HepG2 (cell line): ENCODE results near the gene ZSCAN1. TPM values are rescaled to one million over a fixed set of nuclear protein-coding genes. Genes with fewer than 3 reads are reported as not detected.

Source experiments
- ARNT ChIP-seq: fragments of 450-650 bp; IDR thresholded peaks from 2 replicates; pipeline ENCODE4 v1.6.1; 2017
- CENPX ChIP-seq: sonication (generic); formaldehyde crosslinking; IDR thresholded peaks from 2 replicates; pipeline ENCODE4 v1.9.0; 2021; ENCODE audit warnings: mild to moderate bottlenecking, missing genetic modification reagents, moderate library complexity
- ELF1 ChIP-seq: sonication (generic); formaldehyde crosslinking; IDR thresholded peaks from 2 replicates; pipeline ENCODE4 v1.4.0; 2020; ENCODE audit warnings: missing genetic modification reagents
- IRF9 ChIP-seq: sonication (generic); formaldehyde crosslinking; IDR thresholded peaks from 2 replicates; pipeline ENCODE4 v1.8.0; 2022; ENCODE audit warnings: missing genetic modification reagents, mild to moderate bottlenecking, borderline replicate concordance
- KAT8 ChIP-seq: IDR thresholded peaks from 2 replicates; pipeline ENCODE4 v1.6.1; 2016; ENCODE audit warnings: missing genetic modification reagents, missing compliant biosample characterization
- MIXL1 ChIP-seq: IDR thresholded peaks from 2 replicates; pipeline ENCODE4 v1.6.1; 2016
- MZF1 ChIP-seq: sonication (generic); formaldehyde crosslinking; IDR thresholded peaks from 2 replicates; pipeline ENCODE4 v1.8.1; 2023; ENCODE audit warnings: mild to moderate bottlenecking, missing genetic modification reagents, borderline replicate concordance
- NPAS2 ChIP-seq: sonication (generic); formaldehyde crosslinking; IDR thresholded peaks from 2 replicates; pipeline ENCODE4 v1.8.0; 2022; ENCODE audit warnings: mild to moderate bottlenecking, missing genetic modification reagents, borderline replicate concordance
- NR3C1 ChIP-seq: sonication (generic); formaldehyde crosslinking; IDR thresholded peaks from 2 replicates; pipeline ENCODE4 v1.4.0; 2020; ENCODE audit warnings: missing genetic modification reagents
- PCBP2 ChIP-seq: fragments of 200-400 bp; formaldehyde crosslinking; optimal IDR thresholded peaks from 2 replicates; pipeline ENCODE3; 2018; ENCODE audit warnings: low read length, low read depth; ENCODE audit not compliant: poor library complexity, severe bottlenecking
- REPIN1 ChIP-seq: sonication (generic); formaldehyde crosslinking; IDR thresholded peaks from 2 replicates; pipeline ENCODE4 v1.8.0; 2022; ENCODE audit warnings: missing genetic modification reagents, low read depth, mild to moderate bottlenecking, borderline replicate concordance
- SPEN ChIP-seq: sonication (generic); formaldehyde crosslinking; IDR thresholded peaks from 2 replicates; pipeline ENCODE4 v1.5.1; 2020; ENCODE audit warnings: low read depth, mild to moderate bottlenecking, missing genetic modification reagents
- TEAD2 ChIP-seq: sonication (generic); formaldehyde crosslinking; IDR thresholded peaks from 2 replicates; pipeline ENCODE4 v1.9.0; 2021; ENCODE audit warnings: missing genetic modification reagents
- TGIF2 ChIP-seq: IDR thresholded peaks from 2 replicates; pipeline ENCODE4 v1.6.1; 2016; ENCODE audit warnings: control low read depth, missing compliant biosample characterization
- TMF1 ChIP-seq: sonication (generic); formaldehyde crosslinking; IDR thresholded peaks from 2 replicates; pipeline ENCODE4 v1.8.1; 2022; ENCODE audit warnings: low read depth, missing genetic modification reagents
- TOE1 ChIP-seq: sonication (generic); formaldehyde crosslinking; IDR thresholded peaks from 2 replicates; pipeline ENCODE4 v1.4.0; 2020; ENCODE audit warnings: mild to moderate bottlenecking, missing genetic modification reagents
- TOPORS ChIP-seq: sonication (generic); formaldehyde crosslinking; IDR thresholded peaks from 2 replicates; pipeline ENCODE4 v1.8.0; 2023; ENCODE audit warnings: mild to moderate bottlenecking, missing genetic modification reagents
- ZBTB1 ChIP-seq: sonication (generic); formaldehyde crosslinking; IDR thresholded peaks from 2 replicates; pipeline ENCODE4 v1.4.0; 2020; ENCODE audit warnings: missing genetic modification reagents, borderline replicate concordance
- ZBTB2 ChIP-seq: sonication (generic); formaldehyde crosslinking; IDR thresholded peaks from 2 replicates; pipeline ENCODE4 v1.8.0; 2022; ENCODE audit warnings: low read depth, missing genetic modification reagents
- ZNF124 ChIP-seq: sonication (generic); formaldehyde crosslinking; IDR thresholded peaks from 2 replicates; pipeline ENCODE4 v1.4.0; 2020; ENCODE audit warnings: missing genetic modification reagents
- ZNF44 ChIP-seq: sonication (generic); formaldehyde crosslinking; IDR thresholded peaks from 2 replicates; pipeline ENCODE4 v1.5.1; 2020; ENCODE audit warnings: mild to moderate bottlenecking, missing genetic modification reagents
- ZNF501 ChIP-seq: sonication (generic); formaldehyde crosslinking; IDR thresholded peaks from 2 replicates; pipeline ENCODE4 v1.5.1; 2020; ENCODE audit warnings: mild to moderate bottlenecking, moderate library complexity, missing genetic modification reagents
- ZNF558 ChIP-seq: sonication (generic); formaldehyde crosslinking; IDR thresholded peaks from 2 replicates; pipeline ENCODE4 v1.9.0; 2022; ENCODE audit warnings: mild to moderate bottlenecking, missing genetic modification reagents, borderline replicate concordance
- ZNF589 ChIP-seq: sonication (generic); formaldehyde crosslinking; conservative IDR thresholded peaks from 2 replicates; pipeline ENCODE4 v1.8.0; 2022; ENCODE audit warnings: mild to moderate bottlenecking, moderate library complexity, missing genetic modification reagents
- ZNF607 ChIP-seq: sonication (generic); formaldehyde crosslinking; IDR thresholded peaks from 2 replicates; pipeline ENCODE4 v1.5.1; 2020; ENCODE audit warnings: missing genetic modification reagents, mild to moderate bottlenecking, borderline replicate concordance
- ZNF773 ChIP-seq: sonication (generic); formaldehyde crosslinking; IDR thresholded peaks from 2 replicates; pipeline ENCODE4 v1.4.0; 2020; ENCODE audit warnings: missing genetic modification reagents, borderline replicate concordance
- ZSCAN25 ChIP-seq: sonication (generic); formaldehyde crosslinking; IDR thresholded peaks from 2 replicates; pipeline ENCODE4 v1.8.0; 2022; ENCODE audit warnings: mild to moderate bottlenecking, missing genetic modification reagents
- polyA plus RNA-seq, 8 experiments: library from polyadenylated mRNA; depleted of rRNA in 3 of 8; stranded (reverse) in 7 of 8; unstranded in 1 of 8; fragments of >200 nt; fragmentation: Illumina TruSeq in 4 of 8; extraction: Trizol in 4 of 8; gene quantifications; 2 replicates each; pipeline versions ENCODE4 v1.2.1 to v1.2.3, GENCODE V29; 2011 to 2016; ENCODE audit warnings: low read depth in 4 of 8, missing spikeins in 1 of 8, mixed read lengths in 1 of 8; ENCODE audit not compliant: insufficient read depth in 1 of 8
- total RNA-seq, 5 experiments: library from RNA; depleted of rRNA; stranded (reverse); fragments of >200 nt; fragmentation: Illumina TruSeq; extraction: Trizol; gene quantifications; 2 replicates each; pipeline ENCODE4 v1.2.3, GENCODE V29; 2016; ENCODE audit warnings: low read depth in 1 of 5
- TF ChIP-seq, protein P1 (sequence below): sonication (generic); formaldehyde crosslinking; IDR thresholded peaks from 2 replicates; pipeline ENCODE4 v1.4.0; 2020; ENCODE audit warnings: missing genetic modification reagents

Gene ZSCAN1
- total and polyA plus RNA-seq, 2 of the 13 experiments (the other 11 are each of a cell fraction or from before 2014, with no cell fraction given): not detected

GRCh38 chr19:58038688-58039204 is 4.9 kb downstream of the ZSCAN1 start (continued):
- TF ChIP-seq ZNF589 (CRISPR knock-in tag) (no peak), IRF9 (CRISPR knock-in tag) (no peak), PCBP2 (no peak), MZF1 (CRISPR knock-in tag) (no peak), ZNF501 (CRISPR knock-in tag) (no peak), TGIF2 (CRISPR knock-in tag) (no peak), NR3C1 (CRISPR knock-in tag) (no peak), TOPORS (CRISPR knock-in tag) (no peak), NPAS2 (CRISPR knock-in tag) (no peak), ZNF124 (CRISPR knock-in tag) (no peak), TOE1 (CRISPR knock-in tag) (no peak), ELF1 (CRISPR knock-in tag) (no peak), CENPX (CRISPR knock-in tag) (no peak), MIXL1 (CRISPR knock-in tag) (no peak), ZBTB2 (CRISPR knock-in tag) (no peak), TEAD2 (CRISPR knock-in tag) (no peak), ARNT (no peak), KAT8 (CRISPR knock-in tag) (no peak), ZBTB1 (no peak), ZSCAN25 (CRISPR knock-in tag) (no peak), ZNF44 (CRISPR knock-in tag) (no peak), ZNF558 (CRISPR knock-in tag) (no peak), ZNF607 (no peak), TMF1 (no peak), REPIN1 (CRISPR knock-in tag) (peak; percentile 41; the same call in 1 of the 2 replicates), ZNF773 (no peak), SPEN (peak; percentile 60; the same call in 1 of the 2 replicates)
- TF ChIP-seq, protein P1, sequence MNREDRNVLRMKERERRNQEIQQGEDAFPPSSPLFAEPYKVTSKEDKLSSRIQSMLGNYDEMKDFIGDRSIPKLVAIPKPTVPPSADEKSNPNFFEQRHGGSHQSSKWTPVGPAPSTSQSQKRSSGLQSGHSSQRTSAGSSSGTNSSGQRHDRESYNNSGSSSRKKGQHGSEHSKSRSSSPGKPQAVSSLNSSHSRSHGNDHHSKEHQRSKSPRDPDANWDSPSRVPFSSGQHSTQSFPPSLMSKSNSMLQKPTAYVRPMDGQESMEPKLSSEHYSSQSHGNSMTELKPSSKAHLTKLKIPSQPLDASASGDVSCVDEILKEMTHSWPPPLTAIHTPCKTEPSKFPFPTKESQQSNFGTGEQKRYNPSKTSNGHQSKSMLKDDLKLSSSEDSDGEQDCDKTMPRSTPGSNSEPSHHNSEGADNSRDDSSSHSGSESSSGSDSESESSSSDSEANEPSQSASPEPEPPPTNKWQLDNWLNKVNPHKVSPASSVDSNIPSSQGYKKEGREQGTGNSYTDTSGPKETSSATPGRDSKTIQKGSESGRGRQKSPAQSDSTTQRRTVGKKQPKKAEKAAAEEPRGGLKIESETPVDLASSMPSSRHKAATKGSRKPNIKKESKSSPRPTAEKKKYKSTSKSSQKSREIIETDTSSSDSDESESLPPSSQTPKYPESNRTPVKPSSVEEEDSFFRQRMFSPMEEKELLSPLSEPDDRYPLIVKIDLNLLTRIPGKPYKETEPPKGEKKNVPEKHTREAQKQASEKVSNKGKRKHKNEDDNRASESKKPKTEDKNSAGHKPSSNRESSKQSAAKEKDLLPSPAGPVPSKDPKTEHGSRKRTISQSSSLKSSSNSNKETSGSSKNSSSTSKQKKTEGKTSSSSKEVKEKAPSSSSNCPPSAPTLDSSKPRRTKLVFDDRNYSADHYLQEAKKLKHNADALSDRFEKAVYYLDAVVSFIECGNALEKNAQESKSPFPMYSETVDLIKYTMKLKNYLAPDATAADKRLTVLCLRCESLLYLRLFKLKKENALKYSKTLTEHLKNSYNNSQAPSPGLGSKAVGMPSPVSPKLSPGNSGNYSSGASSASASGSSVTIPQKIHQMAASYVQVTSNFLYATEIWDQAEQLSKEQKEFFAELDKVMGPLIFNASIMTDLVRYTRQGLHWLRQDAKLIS (CRISPR knock-in tag): no peak
